B cell (primary cell): Measurements from ENCODE around the gene MTFR1L. TPM values are rescaled to one million over a fixed set of nuclear protein-coding genes. Genes with fewer than 3 reads are reported as not detected.

Experiments
- ATAC-seq: fragments of 200-7000 bp; cut with Tn5 transposase; one replicate; pipeline ENCODE4 v1.10.0; 2021; ENCODE audit warnings: low read depth, mild to moderate bottlenecking, moderate number of reproducible peaks, moderate library complexity
- CTCF ChIA-PET: fragments of 350-600 bp; sonication (Branson Sonifier 250); formaldehyde crosslinking; loops from one replicate; lab custom pipeline; 2021; ENCODE audit warnings: antibody characterized with exemption, inconsistent platforms; lab: Charles Lee
- POLR2A ChIA-PET: fragments of 350-600 bp; sonication (Branson Sonifier 250); formaldehyde crosslinking; loops from one replicate; lab custom pipeline; 2021; ENCODE audit warnings: antibody characterized with exemption; lab: Charles Lee
- DNase-seq: peaks from one replicate; pipeline ENCODE4 v3.0.0; 2013
- H2AFZ ChIP-seq: 2 replicates; pipeline ENCODE4 v1.6.1; 2012; ENCODE audit warnings: mild to moderate bottlenecking, low read depth, low read length; ENCODE audit not compliant: insufficient read depth, poor library complexity, severe bottlenecking
- H3K27ac ChIP-seq, 2 donors: 1 replicate in 1 of 2; 2 replicates in 1 of 2; pipeline ENCODE4 v1.5.1; 2012 to 2013; ENCODE audit warnings: low read length in 2 of 2, mild to moderate bottlenecking in 2 of 2, moderate library complexity in 1 of 2
- H3K27me3 ChIP-seq, 4 experiments: fragments of 200-600 bp in 1 of 4; sonication (generic) in 1 of 4; replicated peaks in 1 of 4; 1 replicate in 2 of 4; 2 replicates in 2 of 4; pipeline versions ENCODE4 v1.6.1 to v1.7.0; 2013 to 2016; ENCODE audit warnings: low read length in 3 of 4, mild to moderate bottlenecking in 2 of 4, mixed read lengths in 1 of 4, moderate library complexity in 1 of 4; ENCODE audit not compliant: insufficient read depth in 4 of 4, control insufficient read depth in 3 of 4; ENCODE audit errors: control extremely low read depth in 1 of 4
- H3K36me3 ChIP-seq, 2 experiments: replicated peaks in 1 of 2; 1 replicate in 1 of 2; 2 replicates in 1 of 2; pipeline versions ENCODE4 v1.6.1 to v1.7.1; 2013; ENCODE audit warnings: low read length in 1 of 2; ENCODE audit not compliant: insufficient read depth in 2 of 2, control insufficient read depth in 1 of 2; ENCODE audit errors: control extremely low read depth in 1 of 2, extremely low read depth in 1 of 2
- H3K4me1 ChIP-seq, 2 donors: fragments of 200-600 bp in 1 of 2; sonication (generic) in 1 of 2; 1 replicate in 1 of 2; 2 replicates in 1 of 2; pipeline versions ENCODE4 v1.5.1 to v1.6.1; 2013 to 2017; ENCODE audit warnings: low read length in 2 of 2; ENCODE audit not compliant: control insufficient read depth in 2 of 2, insufficient read depth in 2 of 2
- H3K4me2 ChIP-seq: replicated peaks from 2 replicates; pipeline ENCODE3; 2012; ENCODE audit warnings: mild to moderate bottlenecking, low read depth, low read length; ENCODE audit not compliant: poor library complexity, severe bottlenecking
- H3K4me3 ChIP-seq, 5 experiments: fragments of 200-600 bp in 1 of 5; sonication (generic) in 1 of 5; 1 replicate in 3 of 5; 2 replicates in 2 of 5; pipeline versions ENCODE4 v1.5.1 to v1.7.0; 2011 to 2016; ENCODE audit warnings: low read length in 4 of 5, mild to moderate bottlenecking in 4 of 5, low read depth in 2 of 5, control low read depth in 1 of 5, moderate library complexity in 1 of 5; ENCODE audit not compliant: insufficient read depth in 1 of 5; ENCODE audit errors: control extremely low read depth in 1 of 5, extremely low read depth in 1 of 5
- H3K79me2 ChIP-seq: fragments of 200-600 bp; sonication (generic); one replicate; pipeline ENCODE4 v1.6.0; 2016; ENCODE audit warnings: low read length; ENCODE audit not compliant: control insufficient read depth, insufficient read depth
- H3K9ac ChIP-seq: fragments of 200-600 bp; sonication (generic); 2 replicates; pipeline ENCODE4 v1.6.1; 2017; ENCODE audit warnings: mild to moderate bottlenecking, low read length, moderate library complexity
- H3K9me3 ChIP-seq, 3 donors: one replicate each; pipeline versions ENCODE4 v1.6.1 to v1.7.1; 2013; ENCODE audit warnings: low read length in 2 of 3; ENCODE audit not compliant: control insufficient read depth in 2 of 3, insufficient read depth in 1 of 3; ENCODE audit errors: control extremely low read depth in 1 of 3
- H4K20me1 ChIP-seq: 2 replicates; pipeline ENCODE4 v1.6.0; 2012; ENCODE audit warnings: mild to moderate bottlenecking, low read length; ENCODE audit not compliant: insufficient read depth, control insufficient read depth, poor library complexity, severe bottlenecking
- H3K27ac Mint-ChIP-seq: one replicate; pipeline ENCODE4 v1.8.0; 2021; ENCODE audit warnings: mixed read lengths
- H3K27me3 Mint-ChIP-seq: one replicate; pipeline ENCODE4 v1.8.0; 2021; ENCODE audit warnings: mixed read lengths
- H3K4me1 Mint-ChIP-seq: one replicate; pipeline ENCODE4 v1.8.0; 2021; ENCODE audit warnings: mixed read lengths
- H3K4me3 Mint-ChIP-seq: one replicate; pipeline ENCODE4 v1.8.0; 2021; ENCODE audit warnings: mixed read lengths
- H3K9me3 Mint-ChIP-seq: one replicate; pipeline ENCODE4 v1.8.0; 2022; ENCODE audit warnings: mixed read lengths; ENCODE audit not compliant: insufficient read depth
- EZH2 ChIP-seq: IDR thresholded peaks from 2 replicates; pipeline ENCODE4 v1.6.1; 2012; ENCODE audit warnings: borderline replicate concordance, low read depth, mild to moderate bottlenecking, moderate library complexity, low read length; ENCODE audit not compliant: insufficient read depth, poor library complexity, severe bottlenecking
- WGBS: methylation state at CpG from one replicate; pipeline ENCODE4 v1.1.5; 2013; ENCODE audit warnings: missing lambda C conversion rate; ENCODE audit not compliant: insufficient coverage; 5-methylcytosine and 5-hydroxymethylcytosine counted together
- intact Hi-C: fragments of 100-400 bp; cut with micrococcal nuclease; formaldehyde crosslinking; loops from one replicate; pipeline ENCODE4 v1.10.0; 2022
- polyA plus RNA-seq: library from polyadenylated mRNA; depleted of rRNA; stranded (reverse); fragments of >200 nt; gene quantifications from 2 replicates; pipeline ENCODE4 v1.2.3, GENCODE V29; 2012
- total RNA-seq, 2 donors: library from RNA; stranded (reverse); fragments of 120-200 nt in 1 of 2; gene quantifications; 1 replicate in 1 of 2; 2 replicates in 1 of 2; pipeline versions ENCODE4 v1.2.3 to v1.2.4, GENCODE V29; 2013 to 2022
- TF ChIP-seq, protein P1 (sequence below): fragments of 200-600 bp; IDR thresholded peaks from one replicate; pipeline ENCODE4 v1.8.0; 2022; ENCODE audit warnings: antibody characterized with exemption, mild to moderate bottlenecking

MTFR1L gene
- total and polyA plus RNA-seq, 2 donors (not counting 1 experiment from before 2014, with no cell fraction given), result 41.5 to 44.6 TPM

DNA sequence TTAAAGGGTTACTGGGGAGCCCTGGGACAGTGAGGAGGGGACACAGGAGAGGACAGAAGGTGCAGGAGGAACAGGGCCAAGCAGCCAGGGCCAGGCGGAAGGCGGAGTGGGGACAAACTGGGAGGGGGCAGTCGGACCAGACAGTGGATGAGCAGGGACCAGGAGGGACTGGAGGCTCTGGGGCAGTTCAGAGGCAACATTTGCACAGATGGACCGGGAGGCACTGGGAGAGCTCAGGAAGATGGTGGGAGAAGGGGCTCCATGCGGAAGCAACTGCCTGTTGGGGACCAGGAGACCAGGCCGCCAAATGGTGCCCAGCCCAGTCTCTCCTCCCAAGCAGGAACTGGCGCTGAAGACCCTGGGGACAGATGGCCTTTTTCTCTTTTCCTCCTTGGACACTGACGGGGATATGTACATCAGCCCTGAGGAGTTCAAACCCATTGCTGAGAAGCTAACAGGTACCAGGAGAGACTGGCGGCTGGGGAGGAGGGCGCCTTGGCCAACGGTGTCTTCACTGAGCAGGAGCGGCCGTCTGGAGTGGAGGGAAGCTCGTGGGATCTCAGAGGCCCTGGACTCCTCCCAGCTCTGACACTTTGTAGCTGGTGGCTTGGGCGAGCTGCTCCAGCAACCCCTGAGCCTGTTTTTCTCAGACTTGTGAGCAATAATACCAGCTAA, 18.9 kb upstream of the MTFR1L start:
- Histone ChIP-seq H3K79me2 (peaks cover 4% of the 10 kb centered on the region), H3K27me3 (peaks cover 0 to 4% (median 0%) of the 10 kb centered on the region in 4 experiments), H3K27ac (peak overlapping the region in 1 of 2 donors; percentile 48), H3K9ac (peak overlapping the region; percentile 67), H3K9me3 (no peaks in the 10 kb centered on the region), H2AFZ (peak overlapping the region; percentile 76), H3K36me3 (no peaks in the 10 kb centered on the region), H4K20me1 (no peaks in the 10 kb centered on the region), H3K4me1 (peaks cover 13 to 21% of the 10 kb centered on the region in 2 donors), H3K4me3 (peak overlapping the region in 4 of 5 experiments; percentile 38 to 56 (median 51)), H3K4me2 (peak overlapping the region; percentile 95)
- Mint-ChIP-seq H3K27ac (no peak overlapping the region), H3K9me3 (no peaks in the 10 kb centered on the region), H3K27me3 (no peaks in the 10 kb centered on the region), H3K4me3 (peak overlapping the region; percentile 81), H3K4me1 (peaks cover 30% of the 10 kb centered on the region)
- TF ChIP-seq EZH2, result no peak
- TF ChIP-seq, protein P1, sequence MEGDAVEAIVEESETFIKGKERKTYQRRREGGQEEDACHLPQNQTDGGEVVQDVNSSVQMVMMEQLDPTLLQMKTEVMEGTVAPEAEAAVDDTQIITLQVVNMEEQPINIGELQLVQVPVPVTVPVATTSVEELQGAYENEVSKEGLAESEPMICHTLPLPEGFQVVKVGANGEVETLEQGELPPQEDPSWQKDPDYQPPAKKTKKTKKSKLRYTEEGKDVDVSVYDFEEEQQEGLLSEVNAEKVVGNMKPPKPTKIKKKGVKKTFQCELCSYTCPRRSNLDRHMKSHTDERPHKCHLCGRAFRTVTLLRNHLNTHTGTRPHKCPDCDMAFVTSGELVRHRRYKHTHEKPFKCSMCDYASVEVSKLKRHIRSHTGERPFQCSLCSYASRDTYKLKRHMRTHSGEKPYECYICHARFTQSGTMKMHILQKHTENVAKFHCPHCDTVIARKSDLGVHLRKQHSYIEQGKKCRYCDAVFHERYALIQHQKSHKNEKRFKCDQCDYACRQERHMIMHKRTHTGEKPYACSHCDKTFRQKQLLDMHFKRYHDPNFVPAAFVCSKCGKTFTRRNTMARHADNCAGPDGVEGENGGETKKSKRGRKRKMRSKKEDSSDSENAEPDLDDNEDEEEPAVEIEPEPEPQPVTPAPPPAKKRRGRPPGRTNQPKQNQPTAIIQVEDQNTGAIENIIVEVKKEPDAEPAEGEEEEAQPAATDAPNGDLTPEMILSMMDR, result no peak
- no peak for ATAC-seq
- WGBS, result 80% methylated on average over 14 of the region's 15 CpGs
- intact Hi-C loops, result loop anchor here (2.0 kb wide), 1 partner anchor 184 kb away; the partner anchor contains the start of gene MAN1C1
- ChIA-PET CTCF (interaction anchor here (0.5 to 2.3 kb wide), 4 partner anchors 9 to 560 kb away, joined by 3 to 12 read pairs (median 5); partner anchors contain the start of gene MTFR1L), POLR2A (interaction anchor here (1.2 kb wide), 1 partner anchor 9 kb away, joined by 3 read pairs; no protein-coding TSS in a partner anchor)
- DNase-seq, result no peak

DNA sequence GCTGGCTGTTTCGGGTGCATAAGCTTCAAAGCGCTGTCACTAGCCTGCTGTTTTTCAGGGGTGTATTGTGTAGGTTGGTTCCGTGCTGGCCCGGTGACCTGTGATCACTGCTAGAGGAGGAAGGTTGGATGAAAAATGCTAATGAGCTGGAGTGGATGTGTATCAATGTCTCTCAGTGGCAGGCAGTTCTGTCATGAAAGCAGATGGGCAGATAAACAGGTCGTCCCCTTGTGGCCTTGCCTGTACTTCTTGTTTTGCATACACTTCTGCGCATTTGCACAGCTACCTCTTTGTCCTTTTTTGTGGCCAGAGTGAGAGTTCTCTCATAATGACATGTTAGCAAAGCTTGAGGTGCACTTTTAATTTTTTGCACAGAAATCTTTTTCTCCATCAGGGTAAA, 16.8 kb upstream of the MTFR1L start:
- no peaks in the 10 kb centered on the region for H3K9me3 Mint-ChIP-seq
- Histone ChIP-seq H2AFZ (no peak overlapping the region), H3K27ac (no peak overlapping the region), H3K79me2 (peaks cover 4% of the 10 kb centered on the region), H4K20me1 (no peaks in the 10 kb centered on the region), H3K4me1 (peaks cover 12 to 13% of the 10 kb centered on the region in 2 donors), H3K9ac (no peak overlapping the region), H3K4me2 (peak overlapping the region; percentile 0), H3K27me3 (peaks cover 0 to 4% (median 0%) of the 10 kb centered on the region in 4 experiments), H3K9me3 (no peaks in the 10 kb centered on the region), H3K36me3 (no peaks in the 10 kb centered on the region), H3K4me3 (no peak overlapping the region)
- TF ChIP-seq, protein P1, result no peak
- TF ChIP-seq EZH2, result no peak
- peaks cover 21% of the 10 kb centered on the region for H3K4me1 Mint-ChIP-seq
- H3K27ac Mint-ChIP-seq, result no peak overlapping the region
- no peaks in the 10 kb centered on the region for H3K27me3 Mint-ChIP-seq
- peak overlapping the region; percentile 6 for H3K4me3 Mint-ChIP-seq
- no peak for DNase-seq
- POLR2A ChIA-PET, result interaction anchor here (0.7 kb wide), 1 partner anchor 8 kb away, joined by 4 read pairs; no protein-coding TSS in a partner anchor
- WGBS, result 72% methylated on average over 6 of the region's 6 CpGs
- ATAC-seq, result no peak
- intact Hi-C loops, result no loop called here
- CTCF ChIA-PET, result interaction anchor here (1.0 to 2.3 kb wide), 4 partner anchors 7 to 194 kb away, joined by 4 to 12 read pairs (median 6); partner anchors contain the start of gene MTFR1L
